GM21619 (cell line): Measurements from ENCODE around the gene STAB1.

Source experiments
- ATAC-seq: cut with Tn5 transposase; IDR thresholded peaks from one replicate; pipeline ENCODE4 v1.9.1; 2021; ENCODE audit not compliant: unreplicated experiment

Gene STAB1

DNA sequence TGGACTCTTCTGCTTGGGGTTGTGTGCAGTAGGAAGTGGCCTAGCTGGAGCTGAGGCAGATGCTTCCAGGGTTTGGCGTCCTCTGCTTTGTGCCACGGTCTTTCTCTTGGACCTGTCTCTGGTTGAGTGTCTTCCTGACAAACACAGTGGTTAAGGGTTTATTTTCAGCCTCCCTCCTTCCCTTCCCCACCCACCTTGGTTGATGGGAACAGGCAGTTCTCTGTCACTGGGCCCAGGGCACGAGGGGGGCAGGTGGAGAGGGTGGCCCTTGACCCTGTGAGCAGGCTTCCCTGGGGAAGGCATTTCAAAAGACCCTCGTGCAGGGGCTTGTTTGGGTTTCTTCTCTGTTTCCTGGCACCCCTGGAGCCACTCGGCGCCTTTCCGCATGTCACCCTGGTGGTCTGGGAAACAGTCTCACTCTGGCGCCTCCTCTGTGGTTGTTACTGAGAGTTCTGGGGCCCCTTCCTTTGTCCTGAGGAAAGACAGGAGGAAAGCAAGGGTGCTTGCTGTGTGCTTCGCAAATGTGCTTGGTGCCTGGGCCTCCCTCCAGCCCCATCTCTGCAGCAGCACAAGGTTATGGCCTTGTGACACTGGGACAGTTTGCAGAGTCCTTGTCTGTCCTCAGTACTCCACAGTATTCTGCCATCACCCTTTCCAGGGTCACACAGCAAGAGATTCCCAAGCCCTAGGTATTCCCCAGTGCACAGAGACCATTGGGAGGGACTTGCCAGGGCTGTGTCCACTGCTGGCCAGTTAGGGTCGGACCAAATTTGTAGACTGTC, 10.3 kb upstream of the STAB1 start:
- ATAC-seq: no peak

DNA sequence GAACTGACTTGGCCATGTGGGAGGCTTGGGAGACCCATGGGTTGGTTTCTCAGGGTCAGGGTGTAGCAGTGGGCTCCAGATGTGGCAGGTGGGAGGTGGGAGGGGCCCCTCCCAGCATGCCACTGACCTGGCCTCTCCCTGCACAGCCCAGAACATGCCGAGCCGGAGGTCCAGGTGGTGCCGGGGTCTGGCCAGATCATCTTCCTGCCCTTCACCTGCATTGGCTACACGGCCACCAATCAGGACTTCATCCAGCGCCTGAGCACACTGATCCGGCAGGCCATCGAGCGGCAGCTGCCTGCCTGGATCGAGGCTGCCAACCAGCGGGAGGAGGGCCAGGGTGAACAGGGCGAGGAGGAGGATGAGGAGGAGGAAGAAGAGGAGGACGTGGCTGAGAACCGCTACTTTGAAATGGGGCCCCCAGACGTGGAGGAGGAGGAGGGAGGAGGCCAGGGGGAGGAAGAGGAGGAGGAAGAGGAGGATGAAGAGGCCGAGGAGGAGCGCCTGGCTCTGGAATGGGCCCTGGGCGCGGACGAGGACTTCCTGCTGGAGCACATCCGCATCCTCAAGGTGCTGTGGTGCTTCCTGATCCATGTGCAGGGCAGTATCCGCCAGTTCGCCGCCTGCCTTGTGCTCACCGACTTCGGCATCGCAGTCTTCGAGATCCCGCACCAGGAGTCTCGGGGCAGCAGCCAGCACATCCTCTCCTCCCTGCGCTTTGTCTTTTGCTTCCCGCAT, 7.9 kb upstream of the STAB1 start:
- ATAC-seq: no peak

DNA sequence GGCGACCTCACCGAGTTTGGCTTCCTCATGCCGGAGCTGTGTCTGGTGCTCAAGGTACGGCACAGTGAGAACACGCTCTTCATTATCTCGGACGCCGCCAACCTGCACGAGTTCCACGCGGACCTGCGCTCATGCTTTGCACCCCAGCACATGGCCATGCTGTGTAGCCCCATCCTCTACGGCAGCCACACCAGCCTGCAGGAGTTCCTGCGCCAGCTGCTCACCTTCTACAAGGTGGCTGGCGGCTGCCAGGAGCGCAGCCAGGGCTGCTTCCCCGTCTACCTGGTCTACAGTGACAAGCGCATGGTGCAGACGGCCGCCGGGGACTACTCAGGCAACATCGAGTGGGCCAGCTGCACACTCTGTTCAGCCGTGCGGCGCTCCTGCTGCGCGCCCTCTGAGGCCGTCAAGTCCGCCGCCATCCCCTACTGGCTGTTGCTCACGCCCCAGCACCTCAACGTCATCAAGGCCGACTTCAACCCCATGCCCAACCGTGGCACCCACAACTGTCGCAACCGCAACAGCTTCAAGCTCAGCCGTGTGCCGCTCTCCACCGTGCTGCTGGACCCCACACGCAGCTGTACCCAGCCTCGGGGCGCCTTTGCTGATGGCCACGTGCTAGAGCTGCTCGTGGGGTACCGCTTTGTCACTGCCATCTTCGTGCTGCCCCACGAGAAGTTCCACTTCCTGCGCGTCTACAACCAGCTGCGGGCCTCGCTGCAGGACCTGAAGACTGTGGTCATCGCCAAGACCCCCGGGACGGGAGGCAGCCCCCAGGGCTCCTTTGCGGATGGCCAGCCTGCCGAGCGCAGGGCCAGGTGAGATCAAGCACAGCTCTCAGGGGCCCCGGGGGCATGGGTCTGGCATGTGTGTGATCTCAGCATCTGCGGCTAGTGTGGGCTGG, 7.1 kb upstream of the STAB1 start:
- no peak for ATAC-seq

- no peak for ATAC-seq
Observed at GRCh38 chr3:52488746-52489145, 6.4 kb upstream of the STAB1 start.

GRCh38 chr3:52489453-52489852, 5.7 kb upstream of the STAB1 start:
- ATAC-seq: no peak

DNA sequence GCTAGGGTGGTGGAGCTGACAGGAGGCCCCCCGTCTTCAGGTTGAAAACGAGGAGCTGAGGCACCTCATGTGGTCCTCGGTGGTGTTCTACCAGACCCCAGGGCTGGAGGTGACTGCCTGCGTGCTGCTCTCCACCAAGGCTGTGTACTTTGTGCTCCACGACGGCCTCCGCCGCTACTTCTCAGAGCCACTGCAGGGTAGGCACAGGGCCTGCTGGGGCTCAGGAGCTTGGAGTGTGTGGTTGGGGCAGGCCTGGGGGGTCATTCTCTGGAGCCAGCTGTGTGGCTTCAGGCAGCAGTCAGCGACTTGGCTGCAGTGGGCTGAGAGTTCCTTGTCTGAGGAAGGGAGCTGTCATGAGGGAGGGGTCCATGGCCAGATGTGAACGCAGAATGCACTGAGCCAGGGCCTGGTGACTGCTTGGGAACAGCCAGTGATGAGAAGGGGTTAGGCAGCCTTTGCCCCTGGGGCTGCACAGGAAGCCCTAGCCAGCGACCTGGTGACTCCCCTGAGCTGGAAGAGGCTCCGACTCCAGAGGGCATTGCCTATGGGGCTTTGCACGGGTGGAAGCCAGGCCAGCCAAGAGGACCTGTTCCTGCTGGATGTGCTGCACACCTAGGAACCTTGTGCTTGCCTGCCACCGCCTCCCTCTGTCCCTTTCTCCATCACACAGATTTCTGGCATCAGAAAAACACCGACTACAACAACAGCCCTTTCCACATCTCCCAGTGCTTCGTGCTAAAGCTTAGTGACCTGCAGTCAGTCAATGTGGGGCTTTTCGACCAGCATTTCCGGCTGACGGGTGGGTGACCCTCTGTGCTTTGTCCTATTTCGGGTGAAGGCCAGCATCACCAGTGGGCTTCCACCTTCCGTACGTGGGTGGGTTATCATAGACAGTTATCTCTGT, 4.9 kb upstream of the STAB1 start:
- ATAC-seq: no peak

GRCh38 chr3:52490939-52491526, 4.1 kb upstream of the STAB1 start:
- no peak for ATAC-seq

GRCh38 chr3:52492059-52492458, 3.1 kb upstream of the STAB1 start:
- no peak for ATAC-seq

GRCh38 chr3:52493232-52494017, 1.7 kb upstream of the STAB1 start:
- ATAC-seq: no peak

- ATAC-seq: no peak
Observed at GRCh38 chr3:52494445-52494844, 693 bp upstream of the STAB1 start.

DNA sequence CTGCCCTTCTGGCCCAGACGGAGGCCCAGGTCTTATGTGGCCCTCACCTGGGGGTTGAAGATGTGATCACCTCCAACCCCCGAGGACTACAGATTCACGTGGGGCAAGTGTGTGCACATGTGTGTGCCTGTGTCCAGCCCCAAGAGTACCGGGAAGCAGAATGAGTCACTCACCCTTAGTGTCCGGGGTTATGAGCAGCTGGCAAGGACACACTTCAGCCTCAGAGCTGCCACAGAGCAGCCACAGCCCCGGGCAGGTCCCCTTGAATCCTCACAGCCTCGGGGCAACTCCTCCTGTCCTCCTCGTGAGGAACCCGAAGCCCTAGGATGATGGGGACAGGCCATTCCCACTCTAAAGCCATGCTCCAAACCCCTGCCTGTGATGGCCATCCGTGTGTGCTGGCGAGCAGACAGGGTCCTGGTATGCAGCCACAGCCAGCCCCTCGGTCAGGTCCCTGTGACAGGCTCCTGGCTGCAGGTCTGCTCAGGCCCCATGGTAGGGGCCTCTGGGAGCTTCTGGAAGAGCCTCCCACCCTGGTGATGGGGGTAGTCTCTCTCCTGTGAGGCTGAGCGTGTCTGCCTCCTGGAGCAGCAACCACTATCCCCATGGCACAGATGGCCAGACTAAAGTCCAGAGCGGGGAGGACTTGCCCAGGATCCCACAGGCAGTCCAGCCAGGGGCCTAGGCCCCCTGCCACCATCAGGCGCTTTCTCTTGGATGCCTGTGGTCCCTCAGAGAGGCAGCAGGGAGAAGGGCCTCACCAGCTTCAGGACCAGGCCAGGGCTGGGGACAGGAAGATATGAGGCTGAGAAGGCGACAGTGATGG, 852 bp downstream of the STAB1 start:
- ATAC-seq: no peak

- no peak for ATAC-seq
Observed at GRCh38 chr3:52498137-52499054, 3.3 kb downstream of the STAB1 start.

DNA sequence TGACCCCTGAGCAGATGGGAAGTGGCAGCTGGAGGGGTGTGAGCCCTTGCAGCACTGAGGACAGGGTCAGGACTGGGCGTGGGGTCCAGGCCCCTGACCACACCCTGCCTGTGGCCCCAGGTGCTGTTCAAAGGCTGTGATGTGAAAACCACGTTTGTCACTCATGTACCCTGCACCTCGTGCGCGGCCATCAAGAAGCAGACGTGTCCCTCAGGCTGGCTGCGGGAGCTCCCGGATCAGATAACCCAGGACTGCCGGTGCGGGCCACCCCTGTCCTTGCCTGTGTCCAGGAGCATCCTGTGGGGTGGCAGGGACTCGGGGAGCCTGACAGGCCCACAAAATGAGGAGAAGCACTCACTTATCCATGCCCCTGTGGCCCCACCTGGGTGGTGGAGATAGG, 5.9 kb downstream of the STAB1 start:
- ATAC-seq: no peak

GRCh38 chr3:52502001-52502400, 6.9 kb downstream of the STAB1 start:
- ATAC-seq: no peak

GRCh38 chr3:52502808-52503350, 7.7 kb downstream of the STAB1 start:
- no peak for ATAC-seq

- no peak for ATAC-seq
Observed at GRCh38 chr3:52503788-52504424, 8.8 kb downstream of the STAB1 start.

DNA sequence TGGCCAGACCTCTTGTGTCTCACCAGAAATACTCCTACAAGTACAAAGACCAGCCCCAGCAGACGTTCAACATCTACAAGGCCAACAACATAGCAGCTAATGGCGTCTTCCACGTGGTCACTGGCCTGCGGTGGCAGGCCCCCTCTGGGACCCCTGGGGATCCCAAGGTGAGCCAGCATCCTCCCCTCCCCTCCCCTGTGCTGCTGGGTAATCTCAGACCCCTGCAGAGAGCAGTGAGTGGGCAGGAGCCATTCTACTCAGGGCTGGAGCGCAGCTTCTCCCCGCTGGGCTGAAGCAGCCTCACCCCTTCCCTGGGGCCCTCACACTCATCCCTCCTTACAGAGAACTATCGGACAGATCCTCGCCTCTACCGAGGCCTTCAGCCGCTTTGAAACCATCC, 9.8 kb downstream of the STAB1 start:
- ATAC-seq: no peak
